Measurements from ENCODE around the gene COX11.
A peak's percentile ranks its signal among the peaks of the same experiment; 100 is the strongest.

COX11 gene

GRCh38 chr17:54956791-54957190 lies 11.7 kb downstream of the COX11 start:
- DNase-seq = no peak

- no peak for DNase-seq
Observed at GRCh38 chr17:54951286-54951685, 17.2 kb downstream of the COX11 start.

- no peak for DNase-seq
Observed at GRCh38 chr17:54950116-54950515, 18.3 kb downstream of the COX11 start.

- DNase-seq = peak; percentile 66
Observed at GRCh38 chr17:54948380-54948779, 20.1 kb downstream of the COX11 start.

- peak; percentile 62 for DNase-seq
Observed at GRCh38 chr17:54947396-54947795, 21.1 kb downstream of the COX11 start.

- DNase-seq = peak; percentile 55
Observed at GRCh38 chr17:54945671-54946070, 22.8 kb downstream of the COX11 start.

GRCh38 chr17:54945231-54945630 lies 23.2 kb downstream of the COX11 start:
- DNase-seq = peak; percentile 51

GRCh38 chr17:54944796-54945195 lies 23.7 kb downstream of the COX11 start:
- DNase-seq = peak; percentile 86

- peak; percentile 47 for DNase-seq
Observed at GRCh38 chr17:54941285-54941684, 27.2 kb downstream of the COX11 start.

- DNase-seq = no peak
Observed at GRCh38 chr17:54937426-54937825, 31.0 kb downstream of the COX11 start.

- DNase-seq = no peak
Observed at GRCh38 chr17:54937018-54937417, 31.4 kb downstream of the COX11 start.

- DNase-seq = no peak
Observed at GRCh38 chr17:54935471-54935870, 33.0 kb downstream of the COX11 start.

- peak; percentile 46 for DNase-seq
Observed at GRCh38 chr17:54933921-54934320, 34.5 kb downstream of the COX11 start.

- no peak for DNase-seq
Observed at GRCh38 chr17:54932711-54933110, 35.7 kb downstream of the COX11 start.

GRCh38 chr17:54927525-54927924 lies 40.9 kb downstream of the COX11 start:
- DNase-seq = no peak

GRCh38 chr17:54924405-54924804 lies 44.0 kb downstream of the COX11 start:
- DNase-seq = no peak

GRCh38 chr17:54920819-54921218 lies 47.6 kb downstream of the COX11 start:
- no peak for DNase-seq

- no peak for DNase-seq
Observed at GRCh38 chr17:54919425-54919824, 49.0 kb downstream of the COX11 start.

GRCh38 chr17:54916721-54917120 lies 51.7 kb downstream of the COX11 start:
- DNase-seq = no peak
